Esophagus muscularis mucosa (tissue), 4 donors: ENCODE results near the gene GRIN3B. TPM values are rescaled to one million over a fixed set of nuclear protein-coding genes. Genes with fewer than 3 reads are reported as not detected.

Experiments
- DNase-seq: peaks from one replicate; pipeline ENCODE4 v3.0.0-alpha.2; 2017; ENCODE audit errors: extremely low spot score
- H3K27ac ChIP-seq, 4 donors: fragments of 200-600 bp; sonication (generic); replicated peaks in 1 of 4; 1 replicate in 3 of 4; 2 replicates in 1 of 4; pipeline ENCODE4 v1.5.1; 2016 to 2019; ENCODE audit warnings: mild to moderate bottlenecking in 1 of 4
- H3K27me3 ChIP-seq, 4 donors: fragments of 200-600 bp; sonication (generic); one replicate each; pipeline versions ENCODE4 v1.5.1 to v1.6.0; 2016 to 2019
- H3K36me3 ChIP-seq, 4 donors: fragments of 200-600 bp; sonication (generic); one replicate each; pipeline ENCODE4 v1.5.1; 2016 to 2019
- H3K4me1 ChIP-seq, 4 donors: fragments of 200-600 bp; sonication (generic); one replicate each; pipeline ENCODE4 v1.5.1; 2016 to 2019
- H3K4me3 ChIP-seq, 4 donors: fragments of 200-600 bp; sonication (generic); 1 replicate in 2 of 4; 2 replicates in 2 of 4; pipeline ENCODE4 v1.5.1; 2016 to 2019; ENCODE audit warnings: mild to moderate bottlenecking in 4 of 4, moderate library complexity in 1 of 4
- H3K9me3 ChIP-seq, 4 donors: fragments of 200-600 bp; sonication (generic); 1 replicate in 3 of 4; 2 replicates in 1 of 4; pipeline ENCODE4 v1.5.1; 2016 to 2019
- CTCF ChIP-seq, 3 experiments: fragments of 200-600 bp in 2 of 3; fragments of 450-650 bp in 1 of 3; sonication (generic) in 2 of 3; IDR thresholded peaks; one replicate each; pipeline ENCODE4 v1.5.1; 2017 to 2019; ENCODE audit warnings: antibody characterized with exemption in 3 of 3, mild to moderate bottlenecking in 2 of 3, moderate library complexity in 1 of 3
- EP300 ChIP-seq: sonication (generic); formaldehyde crosslinking; IDR thresholded peaks from one replicate; pipeline ENCODE4 v1.6.1; 2017; ENCODE audit warnings: antibody characterized with exemption
- POLR2A ChIP-seq: fragments of 450-650 bp; IDR thresholded peaks from one replicate; pipeline ENCODE4 v1.6.1; 2017; ENCODE audit warnings: antibody characterized with exemption, moderate library complexity, mild to moderate bottlenecking, low read depth
- POLR2AphosphoS5 ChIP-seq, 2 donors: sonication (generic); formaldehyde crosslinking; IDR thresholded peaks; one replicate each; pipeline ENCODE4 v1.6.1; 2017; ENCODE audit warnings: antibody characterized with exemption in 2 of 2
- WGBS: methylation state at CpG from one replicate; pipeline ENCODE4 v1.1.5; 2018; 5-methylcytosine and 5-hydroxymethylcytosine counted together
- intact Hi-C: fragments of 100-400 bp; cut with DNase I; formaldehyde crosslinking; loops from one replicate; pipeline ENCODE4 v1.15.1; 2023
- total RNA-seq, 4 donors: library from RNA; depleted of rRNA; stranded (reverse); fragments of >200 nt; gene quantifications; one replicate each; pipeline versions ENCODE4 v1.1.0 to v1.2.1, GENCODE V29; 2016

Gene GRIN3B
- total RNA-seq, 4 donors from 2014 or later: 0.13 to 0.17 TPM; not detected in 2

GRCh38 chr19:970695-971094 is 29.5 kb upstream of the GRIN3B start:
- intact Hi-C loops: no loop called here
- Histone ChIP-seq H3K27ac (no peak overlapping the region), H3K27me3 (no peaks in the 10 kb centered on the region), H3K36me3 (peaks cover 35 to 60% (median 49%) of the 10 kb centered on the region in 4 donors), H3K9me3 (peaks cover 0 to 11% (median 8%) of the 10 kb centered on the region in 4 donors), H3K4me3 (no peak overlapping the region), H3K4me1 (no peaks in the 10 kb centered on the region)
- 97% methylated on average over 13 of the region's 14 CpGs for WGBS
- DNase-seq: no peak
- TF ChIP-seq POLR2A (no peak), CTCF (IDR thresholded peaks at IDR 0.05) (peak in 2 of 3 experiments; percentile 17 to 37), POLR2AphosphoS5 (IDR thresholded peaks at IDR 0.05) (no peak), EP300 (no peak)

DNA sequence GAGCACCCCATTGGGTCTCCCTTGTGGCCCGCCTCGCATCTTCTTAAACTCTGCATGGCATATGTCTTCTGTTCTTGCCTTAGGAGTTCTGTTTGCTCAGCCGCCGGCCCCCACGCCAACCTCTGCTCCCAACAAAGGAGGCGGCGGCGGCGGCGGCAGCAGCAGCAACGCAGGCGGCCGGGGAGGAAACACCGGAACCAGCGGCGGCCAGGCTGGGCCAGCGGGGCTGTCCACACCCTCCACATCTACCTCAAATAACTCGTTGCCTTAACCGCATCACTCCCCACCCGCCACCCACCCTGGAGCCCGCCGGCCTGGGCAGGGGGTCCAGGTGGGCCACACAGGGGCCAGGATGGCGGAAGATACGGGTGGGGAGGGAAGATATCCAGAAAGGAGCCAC is 28.4 kb upstream of the GRIN3B start:
- Histone ChIP-seq H3K36me3 (peaks cover 28 to 55% (median 44%) of the 10 kb centered on the region in 4 donors), H3K27me3 (no peaks in the 10 kb centered on the region), H3K4me1 (no peaks in the 10 kb centered on the region), H3K27ac (no peak overlapping the region), H3K9me3 (peaks cover 0 to 11% (median 8%) of the 10 kb centered on the region in 4 donors), H3K4me3 (no peak overlapping the region)
- TF ChIP-seq EP300 (no peak), POLR2AphosphoS5 (IDR thresholded peaks at IDR 0.05) (no peak), POLR2A (no peak), CTCF (IDR thresholded peaks at IDR 0.05) (no peak)
- intact Hi-C loops: no loop called here
- WGBS: 96% methylated on average over 23 of the region's 24 CpGs
- no peak for DNase-seq

DNA sequence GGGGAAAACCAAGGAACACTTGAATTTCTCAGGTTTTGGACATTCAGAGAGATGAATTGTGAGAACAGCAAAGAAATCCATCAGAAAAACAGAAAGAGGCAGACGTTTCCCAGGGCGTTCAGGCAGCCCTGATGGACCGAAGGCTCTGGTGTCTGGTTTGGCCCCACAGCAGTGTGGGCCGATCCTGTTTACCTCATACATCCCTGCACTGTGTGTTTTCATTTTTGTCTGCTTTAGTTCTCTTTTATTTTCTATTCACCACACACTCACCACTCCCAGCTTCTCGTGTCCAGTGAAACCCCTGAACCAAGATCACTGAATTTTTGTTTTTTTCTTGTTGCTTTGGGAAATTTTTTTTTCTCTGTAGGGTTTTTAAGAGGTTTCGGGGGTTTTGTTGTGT is 27.9 kb upstream of the GRIN3B start:
- no peaks in the 10 kb centered on the region for H3K27me3 ChIP-seq
- H3K4me1 ChIP-seq: no peaks in the 10 kb centered on the region
- no peak overlapping the region for H3K4me3 ChIP-seq
- H3K9me3 ChIP-seq: peaks cover 0 to 11% (median 8%) of the 10 kb centered on the region in 4 donors
- H3K27ac ChIP-seq: no peak overlapping the region
- TF ChIP-seq POLR2A: no peak
- TF ChIP-seq EP300: no peak
- WGBS: 96% methylated on average over 6 of the region's 6 CpGs
- no peak for DNase-seq
- peaks cover 27 to 50% (median 39%) of the 10 kb centered on the region in 4 donors for H3K36me3 ChIP-seq
- intact Hi-C loops: no loop called here

GRCh38 chr19:973726-974563 is 26.3 kb upstream of the GRIN3B start:
- DNase-seq: no peak
- 86% methylated on average over 18 of the region's 29 CpGs for WGBS
- intact Hi-C loops: no loop called here
- H3K9me3 ChIP-seq: peaks cover 0 to 11% (median 8%) of the 10 kb centered on the region in 4 donors
- no peak overlapping the region for H3K4me3 ChIP-seq
- H3K27me3 ChIP-seq: peaks cover 0 to 3% (median 0%) of the 10 kb centered on the region in 4 donors
- peaks cover 20 to 39% (median 28%) of the 10 kb centered on the region in 4 donors for H3K36me3 ChIP-seq
- TF ChIP-seq CTCF (IDR thresholded peaks at IDR 0.05): no peak
- TF ChIP-seq POLR2A: no peak
- no peak for TF ChIP-seq POLR2AphosphoS5 (IDR thresholded peaks at IDR 0.05)
- TF ChIP-seq EP300: no peak
- no peak overlapping the region for H3K27ac ChIP-seq
- no peaks in the 10 kb centered on the region for H3K4me1 ChIP-seq

GRCh38 chr19:974564-975257 is 25.5 kb upstream of the GRIN3B start:
- peaks cover 16 to 31% (median 24%) of the 10 kb centered on the region in 4 donors for H3K36me3 ChIP-seq
- 83% methylated on average over 28 of the region's 37 CpGs for WGBS
- H3K27ac ChIP-seq: no peak overlapping the region
- no peak overlapping the region for H3K4me3 ChIP-seq
- no peak for TF ChIP-seq POLR2AphosphoS5 (IDR thresholded peaks at IDR 0.05)
- TF ChIP-seq POLR2A: no peak
- no peak for TF ChIP-seq EP300
- no peak for TF ChIP-seq CTCF (IDR thresholded peaks at IDR 0.05)
- intact Hi-C loops: loop anchor here (5.0 kb wide), 1 partner anchor 32 kb away; no protein-coding TSS in a partner anchor
- peaks cover 0 to 11% (median 8%) of the 10 kb centered on the region in 4 donors for H3K9me3 ChIP-seq
- peaks cover 0 to 9% (median 2%) of the 10 kb centered on the region in 4 donors for H3K27me3 ChIP-seq
- DNase-seq: no peak
- no peaks in the 10 kb centered on the region for H3K4me1 ChIP-seq
